Stimulated activated CD8-positive, alpha-beta memory T cell treated with anti-CD3 and anti-CD28 coated beads, Interleukin-7, amount 100 ng/mL, for 24 hours (primary cell): ENCODE results near the gene GAPDH.
"Not testable (repeated sequence)": the region's sequence is repeated elsewhere in the genome, so short reads cannot be mapped to it uniquely, and the experiment has no call there.

Experiments
- DNase-seq: peaks from one replicate; pipeline ENCODE4 v3.0.0-alpha.2; 2020; ENCODE audit warnings: low read depth

The GAPDH gene

DNA sequence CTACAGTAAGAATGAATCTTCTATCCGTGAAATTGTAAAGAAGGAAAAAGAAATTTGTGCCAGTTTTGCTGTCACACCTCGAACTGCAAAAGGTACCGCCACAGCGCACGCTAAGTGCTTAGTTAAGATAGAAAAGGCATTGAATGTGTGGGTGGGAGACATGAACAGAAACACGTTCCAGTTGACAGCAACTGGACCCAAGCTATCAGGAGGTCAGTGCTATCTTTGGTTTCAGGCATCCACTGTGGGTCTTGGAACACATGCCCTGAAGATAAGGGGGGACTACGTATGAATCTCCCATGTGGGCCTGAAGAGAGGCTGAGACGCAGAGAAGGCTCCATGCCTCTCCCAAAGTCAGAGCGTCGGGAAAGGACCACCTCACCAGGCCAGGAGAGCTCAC lies 11.7 kb downstream of the GAPDH start:
- DNase-seq, result no peak

DNA sequence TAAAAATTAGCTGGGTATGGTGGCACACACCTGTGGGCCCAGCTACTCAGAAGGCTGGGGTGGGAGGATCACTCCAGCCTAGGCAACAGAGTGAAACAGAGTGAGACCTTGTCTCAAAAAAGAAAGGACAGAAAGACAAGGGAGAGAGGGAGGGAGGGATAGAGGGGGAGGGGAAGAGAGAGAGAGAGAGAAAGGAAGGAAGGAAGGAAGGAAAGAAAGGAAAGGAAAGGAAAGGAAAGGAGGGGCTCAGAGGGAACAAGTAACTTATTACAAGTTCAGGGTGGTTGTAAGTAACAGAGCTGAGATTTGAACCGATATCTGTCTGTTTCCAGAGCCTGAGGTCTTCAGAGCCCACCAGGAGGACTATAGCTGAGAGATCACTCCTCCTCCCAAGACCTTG lies 13.2 kb downstream of the GAPDH start:
- no peak for DNase-seq

DNA sequence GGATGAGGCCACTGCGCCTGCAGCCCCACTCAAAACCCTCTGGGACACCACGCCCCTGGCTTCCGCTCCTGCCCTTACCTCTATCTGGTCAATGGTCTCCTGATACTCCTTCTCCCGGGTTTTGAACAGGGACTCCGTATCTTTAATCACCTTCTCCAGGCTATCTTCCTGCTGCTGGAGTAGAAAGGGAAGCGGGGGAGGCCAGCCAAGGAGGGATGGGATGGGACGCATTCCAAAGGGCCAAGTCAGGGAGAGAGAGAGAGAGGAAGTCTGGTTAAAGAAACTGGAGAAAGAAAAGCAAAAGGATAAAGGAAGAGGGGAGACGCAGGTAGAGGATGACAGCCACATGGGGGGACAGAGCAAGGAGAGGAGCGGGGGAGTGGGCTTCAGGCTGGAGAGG lies 13.7 kb downstream of the GAPDH start:
- no peak for DNase-seq

DNA sequence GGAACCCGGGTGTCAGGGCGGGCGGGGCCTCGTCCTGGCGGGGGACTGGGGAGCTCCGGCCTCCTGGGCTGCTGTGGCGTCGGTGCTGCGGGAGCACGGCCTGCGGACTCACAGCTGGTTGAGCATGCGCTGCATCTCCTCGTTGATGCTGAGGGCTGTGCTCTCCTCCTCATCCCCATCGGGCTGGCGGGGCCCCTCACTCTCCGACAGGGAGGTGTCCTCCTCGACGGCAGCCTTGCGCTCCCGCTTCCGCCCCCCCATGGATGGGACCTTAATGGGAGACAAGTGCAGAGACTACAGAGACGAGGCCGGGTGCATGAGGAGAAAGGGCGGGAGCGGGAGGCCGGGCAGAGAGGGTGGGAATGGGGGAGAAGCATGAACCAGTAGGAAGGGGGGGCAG lies 14.2 kb downstream of the GAPDH start:
- DNase-seq, result no peak

DNA sequence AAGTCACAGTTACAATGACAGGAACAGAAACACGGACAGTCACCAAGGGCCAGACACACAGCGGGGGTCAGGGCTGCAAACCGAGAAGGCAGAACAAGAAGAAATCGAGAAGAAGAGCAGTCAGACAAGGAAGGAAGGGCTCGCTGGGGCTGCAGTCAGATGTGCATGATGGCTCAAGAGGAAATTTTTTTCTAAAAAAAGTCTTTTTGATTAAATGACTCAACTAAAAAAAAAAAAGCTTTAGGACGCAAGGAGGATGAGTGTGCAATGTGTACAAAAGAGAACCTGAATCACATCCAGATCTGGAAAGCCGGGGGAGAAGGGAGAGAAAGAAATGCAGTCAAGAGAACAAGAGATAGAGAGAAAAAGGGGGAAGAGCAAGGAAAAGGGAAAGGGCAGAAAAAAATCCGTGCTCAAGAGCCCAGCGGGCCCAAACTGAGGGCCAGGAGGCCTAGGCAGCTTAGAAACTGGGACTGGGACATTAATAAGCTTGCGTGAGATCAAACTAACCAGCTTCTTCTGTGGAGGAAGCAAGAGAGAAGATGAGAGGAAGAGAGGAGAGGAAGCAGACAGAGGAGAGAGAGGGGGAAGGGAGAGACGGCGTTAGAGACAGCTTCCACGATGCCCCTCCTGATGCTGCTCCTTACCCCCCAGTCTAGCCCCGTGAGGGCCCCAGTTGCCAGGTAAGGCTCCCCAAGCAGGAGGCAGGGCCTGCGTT lies 14.8 kb downstream of the GAPDH start:
- DNase-seq, result no peak

DNA sequence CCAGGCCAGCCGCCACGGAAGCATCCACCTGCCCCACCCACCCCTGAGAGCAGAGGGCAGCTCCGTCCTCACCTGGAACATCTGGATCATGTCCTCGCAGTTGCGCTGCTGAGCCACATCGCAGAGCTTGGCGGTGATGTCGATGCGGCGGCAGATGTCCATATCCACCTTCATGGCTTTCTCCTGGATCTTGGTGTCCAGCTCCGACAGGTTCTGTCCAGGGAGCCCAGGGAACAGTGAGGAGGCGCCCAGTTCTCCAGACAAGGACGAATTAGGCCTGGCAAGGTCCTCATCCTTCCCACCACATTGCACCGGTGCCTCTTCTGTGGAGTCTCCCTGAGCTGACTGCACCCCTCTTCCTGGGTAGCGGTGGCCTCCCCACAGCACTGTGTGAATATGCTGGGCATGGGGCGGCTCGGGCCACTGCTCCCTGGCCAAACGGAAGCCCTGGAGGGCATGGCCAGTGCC lies 15.4 kb downstream of the GAPDH start:
- no peak for DNase-seq

DNA sequence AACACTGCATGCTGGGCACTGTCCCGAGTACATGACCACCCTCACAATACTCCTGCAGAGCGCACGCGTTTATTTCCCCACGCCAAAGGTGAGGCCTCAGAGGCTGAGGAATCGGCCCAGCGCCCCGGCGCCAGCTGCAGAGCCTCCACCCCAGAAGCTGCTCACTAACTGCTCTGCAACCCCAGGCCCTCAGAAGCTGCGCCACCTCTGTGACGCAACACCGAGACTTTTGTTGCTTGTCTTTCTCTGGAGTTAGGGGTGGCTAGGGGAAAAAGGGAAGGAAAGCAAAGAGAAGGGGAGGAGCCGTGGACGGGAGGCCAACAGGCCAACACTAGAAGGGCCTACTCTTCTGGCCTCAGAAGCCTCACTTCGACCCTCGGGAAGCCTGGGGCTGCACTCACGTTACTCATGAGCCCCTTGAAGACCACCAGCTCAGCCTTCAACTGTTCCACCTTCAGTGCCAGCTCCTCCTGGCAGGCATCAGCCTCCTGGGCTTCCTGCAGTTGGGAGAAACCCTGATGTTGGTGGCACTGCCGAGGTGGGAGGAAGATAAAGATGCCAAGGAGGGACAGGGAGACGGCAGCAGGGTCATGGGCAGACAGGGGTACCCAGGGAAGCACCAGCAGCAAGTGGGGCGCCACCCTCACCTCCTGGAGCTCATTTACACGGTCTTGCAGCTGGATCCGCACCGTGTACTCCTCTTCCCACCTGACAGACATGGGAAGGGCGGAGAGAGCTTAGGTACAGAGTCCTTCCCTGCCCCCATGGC lies 16.2 kb downstream of the GAPDH start:
- DNase-seq, result no peak

DNA sequence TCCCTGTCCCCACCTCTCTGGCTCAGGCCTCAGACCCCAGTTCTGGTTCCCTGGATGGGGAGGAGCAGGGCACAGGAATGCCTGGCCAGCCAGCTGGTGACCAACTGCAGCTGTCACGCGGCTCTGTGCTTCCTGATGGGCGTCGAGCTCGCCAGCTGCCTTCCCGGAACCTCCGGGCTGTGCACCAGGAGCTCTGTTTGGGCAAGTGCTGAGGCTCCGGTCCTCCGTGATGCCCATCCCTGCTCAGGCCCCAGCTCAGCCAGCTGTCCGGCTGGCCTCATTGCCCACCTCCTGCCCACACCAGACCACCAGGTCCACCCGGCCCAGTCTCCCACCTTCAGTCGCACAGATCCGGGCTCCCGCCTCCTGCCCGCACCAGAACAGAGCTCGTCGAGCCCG lies 16.7 kb downstream of the GAPDH start:
- DNase-seq, result no peak

DNA sequence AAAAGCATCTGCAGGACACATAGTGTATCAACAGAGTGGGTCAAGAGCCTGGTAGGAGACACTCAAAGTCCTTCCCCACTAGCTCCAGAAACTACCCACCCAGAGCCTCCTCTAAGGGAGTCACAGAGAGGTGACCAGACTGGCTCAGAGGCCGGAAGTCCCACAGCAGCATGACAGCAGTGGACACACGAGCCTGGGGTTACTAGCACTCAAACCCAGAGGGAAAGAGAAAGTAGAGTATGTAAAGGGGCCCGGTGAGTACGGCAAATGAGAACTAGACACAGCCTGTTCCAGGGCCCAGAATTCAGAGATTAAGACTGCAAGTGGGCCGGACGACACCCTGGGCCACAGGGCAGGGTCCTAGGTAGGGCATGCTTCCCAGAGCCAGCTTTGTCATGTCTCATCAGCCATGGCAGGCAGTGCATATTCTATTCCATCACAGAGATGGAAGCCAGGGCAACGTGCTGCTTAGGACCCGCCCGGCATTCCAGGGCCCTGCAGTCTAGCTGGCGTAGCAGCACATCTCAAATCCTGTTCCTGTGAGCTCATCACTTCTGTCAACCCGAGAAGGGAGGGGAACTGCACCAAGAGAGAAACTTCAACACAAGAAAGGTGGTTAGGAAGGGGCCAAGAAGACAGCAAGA lies 17.3 kb downstream of the GAPDH start:
- no peak for DNase-seq

DNA sequence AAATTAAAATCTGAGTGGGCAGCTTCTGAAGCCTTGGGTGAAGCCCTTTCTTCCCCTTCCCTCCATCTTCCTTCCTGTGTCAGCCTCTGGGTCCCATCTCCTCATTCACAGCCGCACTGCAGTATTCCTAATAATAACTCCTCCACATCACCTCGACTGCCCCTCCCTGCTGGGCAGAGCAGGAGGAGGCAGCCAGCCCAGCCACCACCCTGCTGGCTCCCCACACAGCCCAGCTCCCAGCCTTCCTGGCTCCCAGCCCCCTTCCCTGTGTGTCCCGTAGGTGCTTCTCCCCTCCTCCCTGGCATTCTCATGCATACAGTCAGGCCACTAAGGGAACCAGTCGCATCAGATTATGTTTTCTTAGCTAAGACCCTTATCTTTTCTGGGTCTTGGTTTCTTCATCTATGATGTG lies 17.8 kb downstream of the GAPDH start:
- no peak for DNase-seq

DNA sequence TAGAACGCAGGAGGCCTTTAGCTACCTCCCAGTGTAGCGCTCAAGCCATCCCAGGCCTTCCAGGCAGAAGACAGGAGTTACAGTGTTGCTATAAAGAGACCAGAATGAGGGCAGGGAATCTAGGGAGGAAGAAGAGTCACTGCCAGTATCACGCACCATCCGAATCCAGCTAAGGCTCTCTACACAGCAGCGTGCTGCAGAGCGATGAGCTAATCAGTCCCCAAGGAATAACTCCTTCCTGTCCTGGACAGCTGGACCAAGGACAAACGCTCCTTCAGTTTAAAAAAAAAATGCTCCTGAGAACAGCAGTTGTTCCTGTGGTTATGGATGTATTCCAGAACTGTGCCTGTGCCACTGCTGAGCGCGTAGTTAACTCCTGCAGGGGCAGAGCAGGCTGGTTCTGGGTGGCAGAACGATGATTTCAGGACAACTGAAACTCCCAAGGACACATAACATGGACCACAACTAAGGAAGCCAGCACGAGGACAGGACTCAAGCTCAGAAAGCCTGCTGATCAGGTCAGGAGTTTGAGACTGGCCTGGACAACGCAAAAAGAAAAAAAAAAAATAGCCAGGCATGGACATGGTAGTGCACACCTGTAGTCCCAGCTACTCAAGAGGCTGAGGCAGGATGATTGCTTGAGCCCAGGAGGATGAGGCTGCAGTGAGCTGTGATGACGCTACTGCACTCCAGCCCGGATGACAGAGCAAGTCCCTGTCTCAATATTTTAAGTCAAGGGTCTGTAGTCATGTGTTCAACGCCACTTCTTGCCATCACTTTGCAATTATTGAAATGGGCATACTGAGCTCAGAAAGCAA lies 18.9 kb downstream of the GAPDH start:
- DNase-seq, result no peak

DNA sequence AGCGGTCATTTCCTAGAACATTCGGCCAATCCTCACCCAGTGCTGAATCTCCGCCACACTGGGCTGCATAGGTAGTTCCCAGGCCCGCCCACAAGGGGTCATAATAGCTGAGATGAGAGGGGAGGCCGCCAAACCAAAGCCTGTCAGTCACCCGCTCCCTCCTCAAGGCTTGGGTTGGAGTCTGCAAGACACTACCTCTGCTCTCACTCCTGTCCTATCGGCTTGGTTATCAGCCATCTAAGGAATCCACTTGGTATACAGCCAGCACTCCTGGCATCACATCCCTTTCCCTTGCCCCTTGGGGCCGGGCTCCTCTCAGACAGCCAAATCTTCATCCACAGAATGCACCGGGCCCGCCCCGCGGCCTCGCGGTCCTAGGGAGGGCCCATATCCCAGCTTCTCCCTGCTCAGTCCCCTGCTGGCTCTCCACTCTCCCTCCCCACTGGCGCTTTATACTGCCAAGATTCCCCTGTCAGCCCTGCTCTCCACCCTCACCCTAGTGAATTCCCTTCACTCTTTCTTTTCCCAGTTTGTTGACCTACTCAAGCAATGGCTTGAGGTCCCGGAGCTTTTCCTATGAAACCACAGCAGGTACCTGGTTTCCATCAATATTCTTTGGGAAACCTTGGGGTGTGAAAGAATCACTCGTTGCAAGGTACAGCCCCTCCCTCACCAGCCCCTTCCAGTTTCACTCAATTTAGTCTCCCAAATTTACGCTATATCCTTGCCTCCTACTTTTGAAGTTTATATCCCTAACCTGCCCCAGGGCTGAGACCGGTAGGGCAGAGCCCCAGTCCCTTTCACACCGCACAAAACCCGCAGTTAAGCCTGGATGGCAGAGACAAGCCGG lies 20.1 kb downstream of the GAPDH start:
- no peak for DNase-seq

DNA sequence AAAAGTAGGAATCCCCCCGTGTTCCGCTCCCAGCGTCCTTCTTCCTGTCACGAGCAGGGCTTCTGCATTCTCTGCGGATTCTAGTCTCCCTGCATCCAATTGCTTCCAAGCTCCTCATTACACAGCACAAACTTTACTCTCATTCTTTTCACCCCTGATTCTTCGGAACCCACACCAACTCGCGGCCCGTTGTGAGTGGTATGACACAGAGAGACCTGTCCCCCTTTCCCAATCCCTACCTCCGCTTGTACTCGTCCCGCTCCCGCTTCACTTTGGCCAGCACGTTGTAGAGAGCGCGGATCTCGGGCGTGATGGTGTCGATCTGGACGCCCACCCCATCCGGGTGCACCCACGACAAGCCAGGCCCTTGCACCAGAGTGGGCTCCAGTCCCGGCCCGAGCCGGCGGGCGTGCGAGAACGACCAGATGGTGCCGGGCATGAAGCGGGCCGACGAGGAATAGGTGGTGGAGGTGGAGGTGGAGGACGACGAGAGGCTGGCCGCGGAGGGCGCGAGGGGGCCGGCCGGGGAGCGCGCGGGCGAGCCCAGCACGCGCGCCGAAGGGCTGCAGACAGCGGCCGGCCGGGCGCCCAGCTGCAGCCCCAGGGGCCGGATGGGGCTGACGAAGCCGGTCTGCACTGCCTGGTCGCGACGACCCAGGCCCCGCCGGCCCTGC lies 20.8 kb downstream of the GAPDH start:
- DNase-seq, result no peak

DNA sequence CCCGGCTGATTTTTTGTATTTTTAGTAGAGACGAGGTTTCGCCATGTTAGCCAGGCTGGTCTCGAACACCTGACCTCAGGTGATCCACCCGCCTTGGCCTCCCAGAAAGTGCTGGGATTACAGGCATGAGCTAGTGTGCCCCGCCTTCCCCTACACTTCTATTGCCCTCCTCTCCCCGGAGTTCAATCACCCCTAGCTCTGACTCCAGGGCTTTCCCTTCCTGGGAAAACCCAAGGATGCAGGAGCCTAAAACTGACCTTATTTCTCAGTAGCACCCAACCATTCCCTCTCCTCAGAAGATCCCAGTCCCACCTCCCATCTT lies 22.1 kb downstream of the GAPDH start:
- not testable (repeated sequence) for DNase-seq

DNA sequence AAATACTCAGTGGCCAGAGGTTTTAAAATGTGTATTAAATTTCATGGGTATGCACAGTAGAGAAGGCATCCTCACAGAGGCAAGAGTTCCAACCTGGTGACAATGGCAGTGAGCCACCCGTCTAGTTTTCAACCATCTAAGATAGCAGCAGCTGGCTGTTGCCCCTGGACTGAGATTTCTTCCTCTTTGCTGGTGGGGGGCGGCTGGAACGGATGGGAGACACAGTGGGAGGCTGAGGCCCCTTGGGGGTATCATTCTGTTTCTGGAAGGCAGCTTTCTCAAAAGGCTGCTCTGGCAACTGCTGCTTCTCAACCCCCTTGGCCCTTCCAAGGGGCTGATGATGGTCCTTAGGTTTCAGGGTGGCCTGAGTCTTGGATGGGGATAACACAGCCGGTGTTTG lies 22.5 kb downstream of the GAPDH start:
- DNase-seq, result no peak

DNA sequence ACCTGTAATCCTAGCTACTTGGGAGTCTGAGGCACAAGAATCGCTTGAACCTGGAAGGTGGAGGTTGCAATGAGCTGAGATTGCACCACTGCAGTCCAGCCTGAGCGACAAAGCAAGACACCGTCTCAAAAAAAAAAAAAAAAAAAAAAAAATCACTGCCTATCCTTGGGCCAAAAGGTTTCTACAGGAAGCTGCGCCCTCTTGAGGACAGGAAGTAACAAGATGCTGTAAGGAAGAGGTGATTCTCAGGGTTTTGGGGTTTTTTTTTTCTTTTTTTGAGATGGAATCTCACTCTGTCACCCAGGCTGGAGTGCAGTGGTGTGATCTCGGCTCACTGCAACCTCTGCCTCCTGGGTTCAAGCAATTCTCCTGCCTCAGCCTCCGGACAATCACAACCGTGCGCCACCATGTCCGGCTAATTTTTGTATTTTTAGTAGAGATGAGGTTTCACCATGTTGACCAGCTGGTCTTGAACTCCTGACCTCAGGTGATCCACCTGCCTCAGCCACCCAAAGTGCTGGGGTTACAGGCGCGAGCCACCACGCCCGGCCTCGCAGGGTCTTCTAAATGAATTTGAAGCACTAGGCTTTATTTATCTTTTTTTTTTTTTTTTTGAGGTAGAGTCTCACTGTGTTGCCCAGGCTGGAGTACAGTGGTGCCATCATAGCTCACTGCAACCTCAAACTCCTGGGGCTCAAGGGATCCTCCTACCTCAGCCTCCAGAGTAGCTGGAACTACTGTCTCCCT lies 23.9 kb downstream of the GAPDH start:
- not testable (repeated sequence) for DNase-seq

DNA sequence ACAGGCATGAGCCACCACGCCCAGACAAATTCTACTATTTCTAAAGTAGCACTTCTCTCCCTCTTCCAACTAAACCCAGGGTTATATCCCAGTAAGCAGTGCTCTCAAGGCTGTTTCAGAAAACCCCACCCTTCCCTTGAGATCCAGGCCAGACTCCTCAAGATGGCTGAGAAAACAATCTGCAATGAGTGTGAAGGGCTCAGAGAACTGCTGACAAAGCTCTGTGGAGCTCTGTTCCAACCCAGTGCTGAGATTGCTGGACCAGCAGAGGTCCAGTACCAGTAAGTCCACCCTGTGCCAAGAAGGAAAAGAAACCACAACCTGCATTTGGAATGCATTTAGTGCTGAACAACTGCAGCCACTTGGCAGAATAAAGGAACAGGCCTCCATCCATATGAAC lies 25.2 kb downstream of the GAPDH start:
- DNase-seq, result no peak

DNA sequence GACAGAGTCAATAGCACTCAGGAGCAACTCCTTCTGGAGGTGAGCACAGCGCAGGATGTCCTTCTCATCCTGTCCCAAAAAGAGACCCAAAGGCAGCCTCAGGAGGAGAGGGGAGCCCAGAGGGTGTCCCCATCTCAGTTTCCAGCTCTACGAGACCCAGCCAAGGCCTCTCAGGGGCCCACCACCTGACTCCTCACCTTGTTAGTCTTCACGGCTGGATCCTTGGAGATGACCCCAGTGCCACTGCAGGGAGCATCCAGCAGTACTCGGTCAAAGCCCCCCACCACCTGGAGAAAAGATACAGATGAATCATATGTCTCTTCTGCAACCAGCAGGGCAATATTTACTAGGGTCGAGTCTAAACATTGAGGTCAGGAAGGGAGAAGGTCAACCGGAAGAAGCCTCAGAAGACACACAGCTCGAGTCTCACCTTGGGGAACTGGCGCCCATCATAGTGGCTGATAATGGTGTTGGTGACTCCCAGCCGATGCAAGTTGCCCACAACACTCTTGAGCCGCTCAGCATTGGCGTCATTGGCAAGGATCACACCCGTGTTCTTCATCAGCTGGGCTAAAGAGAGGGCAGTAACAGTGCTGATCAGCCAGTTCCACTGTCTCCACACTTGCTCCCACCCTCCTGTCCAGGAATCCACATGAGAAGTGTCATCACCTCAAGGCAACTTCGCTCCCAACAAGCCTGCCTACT lies 26.3 kb downstream of the GAPDH start:
- no peak for DNase-seq

DNA sequence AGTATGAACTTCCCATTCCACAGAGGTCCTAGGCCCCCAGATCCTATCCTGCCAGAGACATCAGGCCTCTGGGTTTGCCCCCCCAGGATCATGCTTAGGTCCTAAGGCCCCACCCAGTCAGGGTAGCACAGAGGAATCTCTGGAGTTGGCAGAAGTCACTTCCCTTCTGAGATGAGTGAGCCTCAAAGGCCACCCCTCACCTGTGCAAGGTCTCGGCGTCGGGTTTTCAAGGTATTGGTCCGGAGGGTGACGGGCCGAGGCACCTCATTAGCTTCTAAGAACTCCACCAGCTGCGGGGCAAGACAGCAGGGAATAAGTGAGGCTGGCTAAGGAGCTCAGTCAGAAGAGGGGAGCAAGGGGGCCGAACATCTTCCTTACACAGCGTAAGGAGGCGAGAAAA lies 28.6 kb downstream of the GAPDH start:
- no peak for DNase-seq
